Stimulated activated CD4-positive, alpha-beta T cell treated with anti-CD3 and anti-CD28 coated beads, Interleukin-15, amount 100 ng/mL, for 24 hours (primary cell): Measurements from ENCODE around the gene SLC19A3.
"Not testable (repeated sequence)": the region's sequence is repeated elsewhere in the genome, so short reads cannot be mapped to it uniquely, and the experiment has no call there.

ENCODE experiments used
- DNase-seq: peaks from one replicate; pipeline ENCODE4 v3.0.0-alpha.2; 2020

Gene SLC19A3

DNA sequence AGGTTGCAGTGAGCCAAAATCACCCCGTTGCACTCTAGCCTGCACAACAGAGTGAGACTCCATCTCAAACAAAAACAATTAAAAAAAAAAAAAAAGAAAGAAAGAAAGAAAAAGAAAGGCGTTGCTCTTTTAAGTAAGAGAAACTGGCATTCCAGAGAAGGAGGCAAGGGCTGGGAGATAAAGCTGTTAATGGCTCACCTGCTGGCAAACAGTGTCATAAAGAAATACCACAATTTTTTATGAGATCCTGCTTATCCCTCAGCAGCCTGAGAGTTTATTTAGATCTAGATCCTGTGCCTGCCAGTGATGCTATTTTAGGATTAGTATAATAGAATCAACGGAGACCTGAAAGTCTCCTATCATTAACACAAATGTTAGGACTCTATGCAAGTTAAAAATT is 16.3 kb downstream of the SLC19A3 start:
- no peak for DNase-seq

DNA sequence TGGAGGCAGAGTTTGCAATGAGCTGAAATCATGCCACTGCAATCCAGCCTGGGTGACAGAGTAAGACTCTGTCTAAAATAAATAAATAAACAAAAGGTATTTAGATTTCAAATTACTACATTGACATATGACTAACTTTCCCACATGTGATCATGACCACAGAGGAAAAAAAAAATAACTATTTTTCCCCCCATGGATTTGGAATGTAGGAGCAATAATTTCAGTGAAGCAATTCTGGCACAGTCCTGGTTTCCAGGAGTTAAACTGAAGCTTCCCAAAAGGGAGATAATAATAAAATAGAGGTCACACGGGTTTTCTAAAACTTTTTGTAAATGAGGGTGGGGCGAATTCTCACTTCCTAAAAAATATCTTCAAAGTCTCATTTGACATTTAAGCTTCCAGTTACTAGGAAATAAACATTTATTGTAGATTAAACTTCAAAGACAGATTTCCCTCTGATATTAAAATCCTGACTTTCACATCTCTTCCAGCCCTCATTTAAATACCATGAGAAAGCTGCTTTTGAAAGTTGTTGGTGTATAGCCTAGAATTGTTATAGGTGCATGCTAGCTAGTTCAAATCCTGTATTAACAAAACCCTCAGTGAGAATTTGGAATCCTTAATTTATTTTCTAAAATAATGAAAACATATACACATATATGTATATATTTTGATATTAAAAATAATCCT is 20.7 kb downstream of the SLC19A3 start:
- no peak for DNase-seq

DNA sequence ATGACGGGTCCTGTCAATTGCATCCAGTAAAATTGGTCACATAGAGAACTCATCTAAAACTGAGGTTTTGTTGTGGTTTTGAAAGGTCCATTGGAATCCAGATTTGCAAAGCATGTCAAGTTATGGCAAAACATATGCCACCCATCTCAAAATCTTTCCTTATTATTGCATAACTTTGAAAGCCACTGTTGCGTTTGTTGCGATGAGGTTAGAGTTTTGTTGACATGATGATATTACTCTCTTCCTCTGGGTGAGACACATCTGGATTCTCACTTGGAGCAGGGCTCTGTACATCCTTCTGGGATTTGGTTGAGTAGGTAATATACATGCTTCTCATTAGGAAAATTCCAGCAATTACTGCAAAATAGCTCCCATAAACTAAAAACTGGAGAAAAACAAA is 30.6 kb downstream of the SLC19A3 start:
- no peak for DNase-seq

DNA sequence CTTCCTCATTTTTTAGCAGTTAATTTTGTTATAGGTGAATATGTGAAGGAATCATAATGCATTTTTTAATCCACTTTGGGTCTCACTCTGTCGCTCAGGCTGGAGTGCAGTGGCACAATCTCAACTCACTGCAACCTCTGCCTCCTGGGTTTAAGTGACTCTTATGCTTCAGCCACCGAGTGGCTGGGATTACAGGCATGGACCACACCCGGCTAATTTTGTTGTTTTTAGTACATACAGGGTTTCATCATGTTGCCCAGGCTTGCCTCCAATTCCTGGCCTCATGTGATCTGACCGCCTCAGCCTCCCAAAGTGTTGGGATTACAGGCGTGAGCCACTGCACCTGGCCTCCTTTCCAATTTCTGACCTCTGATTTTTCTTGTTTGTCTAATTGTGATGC is 33.6 kb downstream of the SLC19A3 start:
- DNase-seq, result no peak

DNA sequence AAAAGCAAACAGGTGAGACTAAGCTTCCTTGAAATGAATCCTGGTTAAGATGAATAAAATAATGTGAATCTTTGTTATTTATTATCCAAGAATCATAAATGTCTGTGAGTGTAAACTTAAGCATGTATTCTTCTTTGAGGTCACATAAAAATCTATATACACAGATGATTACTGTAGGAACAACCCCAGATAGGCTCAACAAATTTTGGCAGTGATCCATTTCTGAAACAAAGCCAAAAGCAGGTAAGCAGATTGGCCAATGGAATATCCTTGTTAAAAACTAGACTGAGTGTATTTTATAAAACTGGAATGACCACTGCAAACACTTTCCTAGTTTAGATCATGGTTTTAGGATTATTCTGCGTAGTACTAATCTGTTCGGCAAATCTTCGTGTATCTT is 39.9 kb downstream of the SLC19A3 start:
- DNase-seq, result no peak

DNA sequence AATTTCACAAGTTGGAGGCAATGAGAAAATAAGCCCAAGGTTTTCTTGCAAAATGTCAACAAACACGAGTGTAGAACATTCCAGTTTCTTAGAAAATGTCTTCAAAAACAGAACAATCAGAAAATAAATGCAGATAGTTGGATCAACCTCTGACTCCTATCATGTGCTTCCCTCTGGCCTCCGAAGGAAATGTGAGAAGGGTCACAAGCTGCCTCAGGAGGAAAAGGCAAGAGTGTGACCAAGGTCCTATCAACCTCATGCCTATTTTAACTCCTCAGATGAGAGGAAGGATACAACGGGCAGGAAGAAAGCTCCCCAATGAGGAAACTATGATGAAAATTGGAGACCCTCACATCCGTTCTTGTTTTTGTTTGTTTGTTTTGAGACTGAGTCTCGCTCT is 43.3 kb downstream of the SLC19A3 start:
- no peak for DNase-seq

DNA sequence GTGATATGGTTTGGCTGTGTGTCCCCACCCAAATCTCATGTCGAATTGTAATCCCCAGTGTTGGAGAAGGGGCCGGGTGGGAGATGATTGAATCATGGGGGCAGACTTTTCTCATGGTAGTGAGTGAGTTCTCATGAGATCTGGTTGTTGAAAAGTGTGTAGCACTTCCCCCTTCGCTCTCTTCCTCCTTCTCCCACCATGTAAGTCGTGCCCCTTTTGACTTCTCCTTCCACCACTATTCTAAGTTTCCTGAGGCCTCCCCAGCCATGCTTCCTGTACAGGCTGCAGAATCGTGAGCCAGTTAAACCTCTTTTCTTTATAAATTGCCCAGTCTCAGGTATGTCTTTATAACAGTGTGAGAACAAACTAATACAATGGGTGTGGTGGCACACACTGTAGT is 44.2 kb downstream of the SLC19A3 start:
- DNase-seq, result not testable (repeated sequence)

DNA sequence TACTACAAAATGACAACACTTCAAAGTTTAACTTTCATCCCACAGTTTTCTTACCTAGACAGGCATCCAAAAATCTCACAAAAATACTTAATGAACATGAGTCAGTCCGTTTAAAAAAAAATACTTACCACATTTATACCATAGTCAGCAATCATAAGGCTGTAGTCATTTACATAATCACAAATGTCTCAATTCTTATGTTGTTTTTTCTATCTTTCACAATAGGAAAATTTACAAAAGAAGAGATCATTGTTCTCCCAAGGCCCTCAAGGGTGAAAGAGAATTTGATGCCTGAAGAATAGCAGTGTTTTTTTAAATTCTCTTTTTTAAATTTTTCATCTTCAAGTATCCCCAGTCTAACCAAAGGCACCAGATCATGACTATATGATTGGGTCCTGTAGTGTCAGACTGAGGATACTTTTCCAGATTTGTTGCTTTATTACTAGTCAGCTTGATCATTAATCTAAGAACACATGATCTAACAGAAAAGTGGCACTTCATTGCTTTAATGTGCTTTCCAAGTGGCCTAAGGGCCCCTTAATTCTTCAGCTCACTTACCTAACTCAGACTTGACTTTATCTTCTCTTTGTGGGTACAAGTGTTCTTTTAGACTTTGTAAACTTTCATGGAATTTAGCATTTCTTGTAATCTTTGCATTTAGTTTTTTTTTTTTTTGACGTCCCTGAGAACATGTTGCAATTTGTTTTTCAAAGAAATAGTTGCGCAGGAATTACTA is 46.5 kb downstream of the SLC19A3 start:
- no peak for DNase-seq

DNA sequence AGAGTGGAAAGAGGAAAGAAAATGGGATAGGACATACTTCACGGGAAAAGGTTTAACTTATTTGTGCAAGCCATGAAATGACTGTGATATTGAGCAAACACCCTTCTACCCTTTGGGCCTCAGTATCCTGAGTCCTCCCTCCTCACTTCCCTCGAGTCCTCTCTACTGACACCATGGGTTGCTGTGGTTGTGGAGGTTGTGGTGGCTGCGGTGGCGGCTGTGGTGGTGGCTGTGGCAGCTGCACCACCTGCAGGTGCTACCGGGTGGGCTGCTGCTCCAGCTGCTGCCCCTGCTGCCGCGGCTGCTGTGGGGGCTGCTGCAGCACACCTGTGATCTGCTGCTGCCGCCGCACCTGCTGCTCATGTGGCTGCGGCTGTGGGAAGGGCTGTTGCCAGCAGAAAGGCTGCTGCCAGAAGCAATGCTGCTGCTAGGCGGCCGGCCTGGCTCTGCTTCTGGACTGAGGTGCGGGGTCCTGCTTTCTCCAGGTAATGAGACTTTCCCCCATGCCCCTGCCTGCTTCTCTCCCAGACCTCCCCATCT is 51.1 kb downstream of the SLC19A3 start, which contains the start of gene SCYGR5:
SCYGR5 (plus strand) TSS at position 174 of the 540 bp plus-strand sequence; CDS start at position 174, 0 bp downstream.
- not testable (repeated sequence) for DNase-seq

DNA sequence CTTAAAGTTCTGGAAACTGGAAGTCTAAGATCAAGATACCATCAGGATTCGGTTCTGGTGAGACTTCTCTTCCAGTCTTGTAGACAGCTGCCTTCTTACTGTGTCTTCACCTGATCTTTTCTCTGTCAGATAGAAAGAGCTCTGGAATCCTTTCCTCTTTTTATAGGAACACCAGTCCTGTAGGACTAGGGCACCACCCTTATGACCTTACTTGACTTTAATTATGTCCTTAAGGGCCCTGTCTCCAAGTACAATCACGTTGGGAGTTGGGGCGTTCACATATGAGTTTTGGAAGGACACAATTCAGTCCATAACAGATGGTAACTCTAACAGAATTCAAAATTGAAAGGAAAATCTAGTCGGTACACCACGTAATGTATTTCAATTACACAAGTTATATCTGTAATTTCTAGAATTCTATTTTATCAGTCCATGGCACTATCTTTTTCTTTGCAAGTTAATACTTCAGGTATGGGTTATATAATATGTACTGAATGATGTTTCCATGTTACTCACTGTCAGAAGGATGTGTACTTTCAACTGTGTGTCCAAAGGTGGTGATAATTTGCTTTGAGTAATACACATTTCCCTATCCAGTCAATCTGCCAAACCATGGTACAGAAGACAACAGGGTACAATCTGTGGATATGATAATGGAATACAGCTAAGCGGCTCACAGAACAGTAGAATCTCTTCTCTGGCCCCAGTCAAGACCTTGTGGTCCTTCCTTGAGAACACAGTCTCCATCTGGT is 52.5 kb downstream of the SLC19A3 start:
- DNase-seq, result no peak

DNA sequence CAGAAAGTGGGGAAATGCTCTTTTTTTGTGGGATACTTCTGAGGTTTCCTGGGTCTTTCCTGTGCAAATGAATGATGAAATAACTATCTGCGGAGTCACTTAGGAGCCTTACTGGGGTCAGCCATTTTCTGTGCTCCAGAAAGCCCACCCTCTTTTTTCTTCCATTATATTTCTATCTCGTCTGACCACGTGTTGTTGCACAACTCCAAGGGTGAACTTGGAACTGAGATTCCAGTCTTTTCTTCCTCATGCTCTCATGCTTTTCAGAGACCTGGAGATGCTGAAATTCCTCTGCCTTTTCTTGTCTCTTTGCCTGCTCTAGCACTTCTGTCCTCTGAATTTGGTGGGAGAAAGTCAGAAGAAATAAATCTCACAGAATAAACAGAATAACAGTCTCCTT is 56.0 kb downstream of the SLC19A3 start:
- DNase-seq, result no peak

DNA sequence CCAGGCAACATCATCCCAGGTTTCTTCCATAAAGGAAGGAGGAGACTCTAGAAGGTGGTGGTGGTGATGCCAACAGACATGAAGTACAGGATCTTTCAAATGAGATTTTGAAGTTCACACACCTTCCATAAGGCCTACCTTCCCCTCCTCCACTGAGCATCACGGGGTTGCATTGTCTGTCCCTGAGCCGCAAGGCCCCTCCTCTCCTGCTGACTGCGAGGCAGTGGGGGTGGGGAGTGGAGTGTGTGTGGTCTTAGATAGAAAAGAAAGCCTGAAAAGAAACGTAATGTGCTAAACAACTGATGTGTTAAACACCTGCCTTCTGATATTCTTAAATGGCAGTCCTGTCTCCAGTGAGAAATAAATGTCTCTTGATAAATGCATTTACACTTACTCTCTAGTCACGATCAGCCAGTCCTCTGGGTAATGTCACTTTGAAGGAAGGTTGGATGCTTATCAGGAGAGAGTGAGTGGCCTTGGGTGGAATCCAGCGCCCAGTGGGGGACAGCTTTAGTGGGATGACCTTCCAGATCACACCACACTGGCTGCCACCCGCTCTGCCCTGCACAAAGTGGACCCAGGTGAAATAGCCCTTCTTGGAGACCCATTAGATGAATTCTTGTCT is 56.7 kb downstream of the SLC19A3 start:
- DNase-seq, result no peak

DNA sequence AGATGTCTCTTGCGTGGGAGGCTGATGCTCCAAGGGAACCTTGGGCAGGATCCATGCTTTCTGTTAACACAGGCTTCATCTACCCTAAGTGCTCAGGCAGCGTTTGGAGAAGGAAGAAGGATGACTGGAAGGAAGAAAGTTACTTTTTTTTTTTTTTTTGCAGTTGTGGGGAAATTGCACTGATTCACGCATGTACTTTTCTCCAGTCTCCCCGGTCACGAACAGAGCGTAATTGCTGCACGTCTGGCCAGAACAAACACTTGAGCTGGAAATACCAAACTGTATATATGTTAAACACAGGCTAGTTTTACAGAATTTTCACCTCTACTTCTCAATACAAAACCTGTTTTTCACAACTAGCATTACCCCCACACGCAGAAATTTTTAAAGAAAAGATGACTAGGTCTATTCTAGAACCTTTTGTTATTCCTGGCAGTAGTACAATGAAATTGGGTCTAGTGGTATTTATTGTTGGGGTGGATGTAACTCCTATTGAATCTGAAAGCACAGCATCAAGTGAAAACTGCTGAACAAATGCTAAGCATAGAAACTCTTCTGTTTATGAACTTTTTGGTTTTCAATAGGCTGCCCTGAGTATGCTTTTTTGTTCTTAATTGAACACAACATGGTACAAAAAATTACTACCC is 60.5 kb downstream of the SLC19A3 start:
- no peak for DNase-seq

DNA sequence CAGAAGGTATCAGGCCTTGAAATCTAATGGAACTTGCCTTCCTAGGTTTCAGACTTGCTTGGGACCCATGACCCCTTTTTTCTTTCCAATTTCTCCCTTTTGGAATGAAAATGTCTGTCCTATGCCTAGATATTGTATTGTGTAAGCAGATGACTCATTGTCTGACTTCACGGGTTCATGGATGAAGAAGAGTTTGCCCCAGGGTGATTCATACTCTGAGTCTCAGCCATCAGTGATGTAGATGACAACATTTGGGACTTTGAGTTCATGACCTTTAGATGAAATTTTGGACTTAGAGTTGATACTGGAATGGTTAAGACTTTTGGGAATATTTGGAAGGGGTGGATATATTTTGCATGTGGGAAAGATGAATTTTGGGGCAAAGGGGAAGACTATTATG is 62.4 kb downstream of the SLC19A3 start:
- DNase-seq, result no peak

DNA sequence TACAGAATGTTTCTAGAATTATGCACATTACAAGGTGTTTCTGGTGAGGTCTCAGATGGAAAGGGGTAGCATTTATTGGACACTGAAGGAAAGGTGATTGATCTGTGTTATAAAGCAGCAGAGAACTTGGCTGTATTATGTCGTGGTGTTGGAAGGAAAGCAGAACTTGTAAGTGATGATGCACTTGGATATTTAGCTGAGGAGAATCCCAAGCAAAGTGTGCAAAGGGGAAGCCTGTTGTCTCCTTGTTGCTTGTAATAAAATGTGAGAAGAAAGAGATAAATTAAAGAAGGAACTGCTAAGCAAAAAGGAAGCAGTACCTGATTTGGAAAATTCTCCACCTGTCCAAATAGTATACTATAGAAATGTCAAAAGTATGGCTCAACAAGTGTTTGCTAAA is 63.4 kb downstream of the SLC19A3 start:
- DNase-seq, result no peak

DNA sequence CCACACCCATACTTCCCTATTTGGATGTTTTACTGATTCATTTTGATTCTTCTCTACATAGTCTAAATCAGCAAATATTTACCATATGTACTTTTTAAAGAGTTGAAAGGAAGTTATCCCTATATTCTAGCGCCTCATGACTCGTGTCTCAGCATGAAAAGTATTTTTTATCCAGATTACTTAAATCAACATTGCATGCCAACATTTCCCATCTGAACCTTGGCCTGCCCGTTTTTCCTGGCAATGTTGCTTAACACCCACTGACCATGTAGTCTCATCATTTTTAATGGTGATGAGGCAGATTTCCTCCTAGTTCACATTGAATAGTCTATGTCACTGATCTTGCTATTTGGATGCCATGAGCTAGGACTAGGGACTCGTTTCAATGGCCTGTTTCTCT is 64.4 kb downstream of the SLC19A3 start:
- DNase-seq, result no peak

DNA sequence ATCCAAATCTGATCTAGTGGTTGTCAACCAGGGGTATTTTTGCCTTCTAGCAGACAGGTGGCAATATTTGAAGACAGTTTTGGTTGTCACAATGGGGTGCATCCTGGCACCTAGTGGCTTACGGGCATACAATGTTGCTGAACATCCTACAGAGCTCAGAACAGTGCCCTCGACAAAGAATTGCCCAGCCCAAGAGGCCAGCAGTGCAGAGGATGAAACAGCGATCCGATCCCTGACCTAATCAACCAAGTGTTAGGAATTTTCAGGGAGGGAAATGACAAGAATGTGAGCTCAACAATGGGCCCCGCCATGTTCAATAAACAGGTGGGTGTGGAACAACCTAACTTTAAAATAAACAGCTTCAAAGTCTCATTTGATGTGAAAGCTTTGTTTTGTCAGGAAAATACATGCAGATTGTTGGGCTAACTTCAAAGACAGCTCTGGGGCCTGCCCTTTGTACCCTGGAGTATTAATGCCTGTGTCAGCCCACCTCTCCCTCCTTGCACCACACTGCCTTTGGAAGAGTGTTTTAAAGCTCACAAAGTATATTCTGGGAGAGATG is 73.8 kb downstream of the SLC19A3 start:
- DNase-seq, result no peak

DNA sequence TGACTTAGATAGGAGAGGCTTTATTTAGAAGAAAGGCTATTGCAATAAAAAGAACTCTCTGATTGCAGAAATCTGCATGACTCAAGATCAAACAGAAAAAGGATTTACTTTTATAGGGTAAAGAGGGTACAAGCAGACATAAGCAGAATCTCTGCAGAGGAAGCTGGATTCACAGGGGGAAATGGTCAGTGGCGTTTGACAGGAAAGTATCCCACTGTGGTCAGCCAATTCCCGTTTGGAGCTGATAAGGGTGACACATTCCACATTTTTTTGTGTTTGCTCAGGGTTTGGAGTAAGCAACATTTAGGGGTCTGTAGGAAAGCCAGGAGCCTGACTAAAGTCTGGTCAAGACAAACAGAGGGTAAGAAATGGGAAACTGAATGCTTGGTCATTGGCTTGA is 75.2 kb downstream of the SLC19A3 start:
- DNase-seq, result no peak

DNA sequence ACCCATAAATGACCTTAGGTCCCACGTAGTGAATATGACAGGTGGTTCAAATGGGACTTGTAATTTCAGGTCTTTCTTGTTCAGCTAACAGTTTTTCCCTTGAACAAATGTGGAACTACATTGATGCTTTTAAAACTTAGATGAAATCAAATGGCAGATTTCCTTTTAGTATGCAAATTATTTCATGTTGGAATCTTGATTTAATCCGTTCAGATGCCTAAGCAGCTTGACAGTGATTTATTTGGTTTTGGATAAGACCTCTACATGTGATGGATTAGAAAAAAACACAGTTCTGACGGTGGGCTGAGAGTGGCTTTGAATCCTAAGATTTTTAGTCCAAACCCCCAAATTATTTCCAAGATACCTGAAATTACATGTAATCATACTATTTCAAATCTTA is 83.6 kb downstream of the SLC19A3 start:
- DNase-seq, result no peak
